ENCODE results near the gene ICAM1. TPM values are rescaled to one million over a fixed set of nuclear protein-coding genes. Genes with fewer than 3 reads are reported as not detected.

Gene ICAM1
- total and polyA plus RNA-seq, 11 donors, result 6.0 to 87.6 (median 9.7) TPM

GRCh38 chr19:10256970-10257615 is 13.8 kb upstream of the ICAM1 start:
- peaks cover 0 to 68% (median 58%) of the 10 kb centered on the region in 9 donors for H3K36me3 ChIP-seq
- intact Hi-C loops (cut with DNase I), result loop anchor here in 4 of 10 donors (5.0 to 10.0 kb wide), 3 partner anchors 130 to 322 kb away; partner anchors contain the start of genes EIF3G (in 2 of the 4), P2RY11 (in 2 of the 4) and OLFM2 (in 1 of the 4)

GRCh38 chr19:10258080-10258710 is 12.7 kb upstream of the ICAM1 start:
- intact Hi-C loops (cut with DNase I), result loop anchor here in 6 of 10 donors (2.0 to 10.0 kb wide), 5 partner anchors 129 to 323 kb away; partner anchors contain the start of genes EIF3G (in 2 of the 6), P2RY11 (in 2 of the 6) and OLFM2 (in 1 of the 6)
- H3K27me3 ChIP-seq, result no peaks in the 10 kb centered on the region
- DNase-seq (no peak), ATAC-seq (peak in 2 of 4 donors; percentile 6 to 7)
- peaks cover 0 to 68% (median 58%) of the 10 kb centered on the region in 9 donors for H3K36me3 ChIP-seq
- no peak overlapping the region for H3K4me3 ChIP-seq
- whole genome bisulfite sequencing, 4 donors, result 90 to 97% (median 93%) methylated on average over 9 to 18 of the region's 18 CpGs
- TF ChIP-seq CTCF (IDR thresholded peaks at IDR 0.05) (no peak), POLR2A (IDR thresholded peaks at IDR 0.05) (no peak)
- H3K4me1 ChIP-seq, result peaks cover 0 to 17% (median 6%) of the 10 kb centered on the region in 12 donors
- peak overlapping the region in 1 of 12 donors; percentile 39 for H3K27ac ChIP-seq
- H3K9me3 ChIP-seq, result no peaks in the 10 kb centered on the region

More at GRCh38 chr19:10256970-10257615, 13.8 kb upstream of the ICAM1 start:
- no peak for TF ChIP-seq POLR2A (IDR thresholded peaks at IDR 0.05)
- ATAC-seq, result no peak
- DNase-seq, result no peak
- Histone ChIP-seq H3K27ac (peak overlapping the region in 1 of 12 donors; percentile 3), H3K27me3 (no peaks in the 10 kb centered on the region), H3K4me1 (peaks cover 0 to 25% (median 13%) of the 10 kb centered on the region in 12 donors), H3K9me3 (no peaks in the 10 kb centered on the region), H3K4me3 (no peak overlapping the region)
- 71 to 87% (median 75%) methylated on average over 9 of the region's 9 CpGs for WGBS, 4 donors

GRCh38 chr19:10259162-10259905 is 11.6 kb upstream of the ICAM1 start:
- Histone ChIP-seq H3K27me3 (no peaks in the 10 kb centered on the region), H3K27ac (peak overlapping the region in 3 of 12 donors; percentile 19 to 39 (median 37)), H3K36me3 (peaks cover 0 to 59% (median 51%) of the 10 kb centered on the region in 9 donors), H3K9me3 (no peaks in the 10 kb centered on the region), H3K4me1 (peaks cover 0 to 11% (median 6%) of the 10 kb centered on the region in 12 donors), H3K4me3 (no peak overlapping the region)
- TF ChIP-seq CTCF (IDR thresholded peaks at IDR 0.05) (peak; percentile 55 to 79 (median 73)), POLR2A (IDR thresholded peaks at IDR 0.05) (no peak)
- ATAC-seq (peak in 3 of 4 donors; percentile 51 to 70 (median 54)), DNase-seq (peak; percentile 84 to 91 (median 88))
- intact Hi-C loops (cut with DNase I), result loop anchor here in 7 of 10 donors (1.0 to 10.0 kb wide), 6 partner anchors 128 to 325 kb away; partner anchors contain the start of genes EIF3G (in 2 of the 7), P2RY11 (in 2 of the 7) and OLFM2 (in 1 of the 7)
- WGBS, 4 donors, result 21 to 61% (median 50%) methylated on average over 9 to 32 of the region's 32 CpGs

GRCh38 chr19:10260141-10260584 is 10.8 kb upstream of the ICAM1 start:
- Histone ChIP-seq H3K27me3 (no peaks in the 10 kb centered on the region), H3K27ac (no peak overlapping the region), H3K9me3 (no peaks in the 10 kb centered on the region), H3K36me3 (peaks cover 0 to 51% (median 42%) of the 10 kb centered on the region in 9 donors), H3K4me1 (peaks cover 0 to 11% (median 6%) of the 10 kb centered on the region in 12 donors), H3K4me3 (no peak overlapping the region)
- DNase-seq, result no peak
- WGBS, 4 donors, result 86 to 93% (median 87%) methylated on average over 8 of the region's 8 CpGs
- intact Hi-C loops (cut with DNase I), result loop anchor here in 3 of 10 donors (2.0 kb wide), 2 partner anchors 131 to 133 kb away; no protein-coding TSS in a partner anchor
- TF ChIP-seq POLR2A (IDR thresholded peaks at IDR 0.05) (no peak), CTCF (IDR thresholded peaks at IDR 0.05) (no peak)
- no peak for ATAC-seq

All from heart left ventricle (tissue), 16 donors.